Cardiac fibroblast (primary cell): ENCODE data around the gene ATP1A3.

ENCODE experiments used
- DNase-seq, 2 donors: peaks; one replicate each; pipeline versions ENCODE4 v3.0.0 to v3.0.0-alpha.2; 2010; ENCODE audit warnings: low read depth in 2 of 2
- H3K4me3 ChIP-seq, 2 donors: replicated peaks in 1 of 2; 1 replicate in 1 of 2; 2 replicates in 1 of 2; pipeline ENCODE4 v1.5.1; 2011; ENCODE audit warnings: low read depth in 2 of 2, low read length in 2 of 2, mild to moderate bottlenecking in 2 of 2, moderate library complexity in 1 of 2
- CTCF ChIP-seq: IDR thresholded peaks from one replicate; pipeline ENCODE4 v1.5.1; 2011; ENCODE audit warnings: low read depth, mild to moderate bottlenecking, low read length, inconsistent platforms

Gene ATP1A3

GRCh38 chr19:41923045-41923788 lies 70.8 kb downstream of the ATP1A3 start:
- TF ChIP-seq CTCF: no peak
- no peak overlapping the region for H3K4me3 ChIP-seq
- DNase-seq: no peak

- DNase-seq: no peak
- no peak overlapping the region for H3K4me3 ChIP-seq
- TF ChIP-seq CTCF: no peak
These were observed 71.4 kb downstream of the ATP1A3 start for GRCh38 chr19:41922585-41922984.

- no peak for DNase-seq
- no peak for TF ChIP-seq CTCF
- no peak overlapping the region for H3K4me3 ChIP-seq
These were observed 72.2 kb downstream of the ATP1A3 start for GRCh38 chr19:41921577-41922576.

- no peak for DNase-seq
- no peak overlapping the region for H3K4me3 ChIP-seq
- TF ChIP-seq CTCF: no peak
These were observed 73.0 kb downstream of the ATP1A3 start for GRCh38 chr19:41920882-41921576.

GRCh38 chr19:41919948-41920712 lies 73.9 kb downstream of the ATP1A3 start:
- no peak for TF ChIP-seq CTCF
- H3K4me3 ChIP-seq: no peak overlapping the region
- no peak for DNase-seq
